Astrocyte (in vitro differentiated cells and primary cell): ENCODE results near the gene NAV1. TPM values are rescaled to one million over a fixed set of nuclear protein-coding genes. Genes with fewer than 3 reads are reported as not detected.

Source experiments
- DNase-seq: peaks from one replicate; pipeline ENCODE4 v3.0.0-alpha.2; 2010; ENCODE audit warnings: low read depth
- FAIRE-seq: peaks from 2 replicates; lab custom pipeline; 2011; peaks lifted over from hg19 to GRCh38; lab: Jason Lieb, UNC
- H2AFZ ChIP-seq: 2 replicates; pipeline ENCODE4 v1.6.0; 2012; ENCODE audit warnings: low read depth, low read length, inconsistent platforms
- H3K27ac ChIP-seq: 2 replicates; pipeline ENCODE4 v1.5.1; 2011; ENCODE audit warnings: low read depth, low read length, inconsistent platforms
- H3K27me3 ChIP-seq: 2 replicates; pipeline ENCODE4 v1.6.0; 2011; ENCODE audit warnings: low read length, inconsistent platforms; ENCODE audit not compliant: insufficient read depth
- H3K36me3 ChIP-seq: 2 replicates; pipeline ENCODE4 v1.5.1; 2011; ENCODE audit warnings: low read length, inconsistent platforms; ENCODE audit not compliant: insufficient read depth
- H3K4me1 ChIP-seq: 2 replicates; pipeline ENCODE4 v1.5.1; 2011; ENCODE audit warnings: low read length, inconsistent platforms; ENCODE audit not compliant: insufficient read depth
- H3K4me2 ChIP-seq: 2 replicates; pipeline ENCODE4 v1.6.0; 2012; ENCODE audit warnings: low read length, inconsistent platforms
- H3K4me3 ChIP-seq: 2 replicates; pipeline ENCODE4 v1.5.1; 2011; ENCODE audit warnings: low read depth, mild to moderate bottlenecking, low read length, inconsistent platforms; ENCODE audit not compliant: insufficient read depth
- H3K79me2 ChIP-seq: 2 replicates; pipeline ENCODE4 v1.6.0; 2012; ENCODE audit warnings: mild to moderate bottlenecking, low read length, inconsistent platforms; ENCODE audit not compliant: insufficient read depth
- H3K9ac ChIP-seq: 2 replicates; pipeline ENCODE4 v1.6.0; 2012; ENCODE audit warnings: mild to moderate bottlenecking, low read length, inconsistent platforms
- H3K9me3 ChIP-seq: 2 replicates; pipeline ENCODE4 v1.5.1; 2012; ENCODE audit warnings: low read depth, mild to moderate bottlenecking, low read length, inconsistent platforms; ENCODE audit not compliant: insufficient read depth
- H4K20me1 ChIP-seq: 2 replicates; pipeline ENCODE4 v1.6.0; 2012; ENCODE audit warnings: low read length, inconsistent platforms; ENCODE audit not compliant: insufficient read depth
- H3K27ac Mint-ChIP-seq: one replicate; pipeline ENCODE4 v1.8.0; 2021; ENCODE audit warnings: mild to moderate bottlenecking, mixed read lengths; ENCODE audit not compliant: unreplicated experiment
- H3K27me3 Mint-ChIP-seq: one replicate; pipeline ENCODE4 v1.8.0; 2021; ENCODE audit warnings: low read depth, mixed read lengths; ENCODE audit not compliant: unreplicated experiment
- H3K36me3 Mint-ChIP-seq: one replicate; pipeline ENCODE4 v1.8.0; 2021; ENCODE audit warnings: low read depth, mixed read lengths; ENCODE audit not compliant: unreplicated experiment
- H3K4me1 Mint-ChIP-seq: one replicate; pipeline ENCODE4 v1.8.0; 2021; ENCODE audit warnings: low read depth, mixed read lengths; ENCODE audit not compliant: unreplicated experiment
- H3K4me3 Mint-ChIP-seq: one replicate; pipeline ENCODE4 v1.8.0; 2021; ENCODE audit warnings: mild to moderate bottlenecking, moderate library complexity, mixed read lengths; ENCODE audit not compliant: unreplicated experiment
- H3K9me3 Mint-ChIP-seq: one replicate; pipeline ENCODE4 v1.8.0; 2021; ENCODE audit warnings: mild to moderate bottlenecking, mixed read lengths; ENCODE audit not compliant: unreplicated experiment
- EZH2 ChIP-seq: IDR thresholded peaks from 2 replicates; pipeline ENCODE4 v1.6.1; 2012; ENCODE audit warnings: mild to moderate bottlenecking, low read length, inconsistent platforms; ENCODE audit not compliant: insufficient read depth
- total RNA-seq: library from RNA; stranded (reverse); gene quantifications from 2 replicates; pipeline ENCODE4 v1.2.1, GENCODE V29; 2021
- TF ChIP-seq, protein P1 (sequence below): IDR thresholded peaks from 2 replicates; pipeline ENCODE4 v1.5.1; 2011; ENCODE audit warnings: low read depth, mild to moderate bottlenecking, inconsistent platforms, low read length, moderate library complexity; ENCODE audit not compliant: insufficient read depth

The NAV1 gene
- total RNA-seq, 1 donor from 2014 or later, result 79.7 TPM

- Mint-ChIP-seq H3K4me1 (peaks cover 44% of the 10 kb centered on the region), H3K27ac (peak overlapping the region; percentile 69), H3K9me3 (peaks cover 2% of the 10 kb centered on the region), H3K4me3 (no peak overlapping the region), H3K36me3 (peaks cover 46% of the 10 kb centered on the region), H3K27me3 (no peaks in the 10 kb centered on the region)
- Histone ChIP-seq H3K9ac (peak overlapping the region; percentile 31), H3K4me2 (peak overlapping the region; percentile 61), H3K4me1 (peaks cover 56% of the 10 kb centered on the region), H2AFZ (no peak overlapping the region), H3K4me3 (no peak overlapping the region), H3K9me3 (no peaks in the 10 kb centered on the region), H3K79me2 (peaks cover 88% of the 10 kb centered on the region), H3K27ac (no peak overlapping the region), H4K20me1 (peaks cover 96% of the 10 kb centered on the region), H3K36me3 (peaks cover 46% of the 10 kb centered on the region), H3K27me3 (no peaks in the 10 kb centered on the region)
- DNase-seq, result peak; percentile 79
- FAIRE-seq, result no peak
- no peak for TF ChIP-seq EZH2
- TF ChIP-seq, protein P1, sequence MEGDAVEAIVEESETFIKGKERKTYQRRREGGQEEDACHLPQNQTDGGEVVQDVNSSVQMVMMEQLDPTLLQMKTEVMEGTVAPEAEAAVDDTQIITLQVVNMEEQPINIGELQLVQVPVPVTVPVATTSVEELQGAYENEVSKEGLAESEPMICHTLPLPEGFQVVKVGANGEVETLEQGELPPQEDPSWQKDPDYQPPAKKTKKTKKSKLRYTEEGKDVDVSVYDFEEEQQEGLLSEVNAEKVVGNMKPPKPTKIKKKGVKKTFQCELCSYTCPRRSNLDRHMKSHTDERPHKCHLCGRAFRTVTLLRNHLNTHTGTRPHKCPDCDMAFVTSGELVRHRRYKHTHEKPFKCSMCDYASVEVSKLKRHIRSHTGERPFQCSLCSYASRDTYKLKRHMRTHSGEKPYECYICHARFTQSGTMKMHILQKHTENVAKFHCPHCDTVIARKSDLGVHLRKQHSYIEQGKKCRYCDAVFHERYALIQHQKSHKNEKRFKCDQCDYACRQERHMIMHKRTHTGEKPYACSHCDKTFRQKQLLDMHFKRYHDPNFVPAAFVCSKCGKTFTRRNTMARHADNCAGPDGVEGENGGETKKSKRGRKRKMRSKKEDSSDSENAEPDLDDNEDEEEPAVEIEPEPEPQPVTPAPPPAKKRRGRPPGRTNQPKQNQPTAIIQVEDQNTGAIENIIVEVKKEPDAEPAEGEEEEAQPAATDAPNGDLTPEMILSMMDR, result no peak
These were observed 44.9 kb upstream of the NAV1 start for GRCh38 chr1:201493757-201494617.

- peaks cover 44% of the 10 kb centered on the region for H3K4me1 Mint-ChIP-seq
- H3K9ac ChIP-seq, result peak overlapping the region; percentile 17
- H3K36me3 ChIP-seq, result peaks cover 48% of the 10 kb centered on the region
- no peaks in the 10 kb centered on the region for H3K27me3 Mint-ChIP-seq
- H3K79me2 ChIP-seq, result peaks cover 95% of the 10 kb centered on the region
- FAIRE-seq, result no peak
- TF ChIP-seq EZH2, result no peak
- TF ChIP-seq, protein P1, result no peak
- H3K4me1 ChIP-seq, result peaks cover 53% of the 10 kb centered on the region
- peak overlapping the region; percentile 15 for H3K27ac Mint-ChIP-seq
- H3K4me3 Mint-ChIP-seq, result no peak overlapping the region
- H3K27me3 ChIP-seq, result no peaks in the 10 kb centered on the region
- H4K20me1 ChIP-seq, result peaks cover 95% of the 10 kb centered on the region
- H3K27ac ChIP-seq, result no peak overlapping the region
- no peak overlapping the region for H3K4me2 ChIP-seq
- H2AFZ ChIP-seq, result no peak overlapping the region
- peaks cover 2% of the 10 kb centered on the region for H3K9me3 Mint-ChIP-seq
- no peak for DNase-seq
- H3K4me3 ChIP-seq, result no peak overlapping the region
- peaks cover 38% of the 10 kb centered on the region for H3K36me3 Mint-ChIP-seq
- no peaks in the 10 kb centered on the region for H3K9me3 ChIP-seq
These were observed 43.2 kb upstream of the NAV1 start for GRCh38 chr1:201495551-201496295.
